HL-60 (cell line): ENCODE measurements around the gene ST6GALNAC3.

ENCODE experiments used
- CTCF ChIP-seq: IDR thresholded peaks from one replicate; pipeline ENCODE4 v1.5.1; 2011; ENCODE audit warnings: low read length, control low read depth, inconsistent platforms; ENCODE audit not compliant: insufficient read depth
- POLR2AphosphoS5 ChIP-seq: IDR thresholded peaks from 2 replicates; pipeline ENCODE4 v1.6.1; 2012; ENCODE audit warnings: low read depth
- REST ChIP-seq: IDR thresholded peaks from 2 replicates; pipeline ENCODE4 v1.6.1; 2012; ENCODE audit warnings: low read depth; ENCODE audit not compliant: insufficient replicate concordance
- SPI1 ChIP-seq: IDR thresholded peaks from 2 replicates; pipeline ENCODE4 v1.6.1; 2012; ENCODE audit warnings: low read depth, mild to moderate bottlenecking, borderline replicate concordance

GRCh38 chr1:76046149-76046548, 28.4 kb upstream of the ST6GALNAC3 start:
- TF ChIP-seq CTCF (no peak), POLR2AphosphoS5 (no peak), REST (no peak), SPI1 (no peak)
